GM13976 (cell line): ENCODE measurements around the gene AP1S3.

ENCODE experiments used
- DNase-seq: peaks from one replicate; pipeline ENCODE4 v3.0.0; 2012; ENCODE audit warnings: low spot score
- CTCF ChIP-seq: IDR thresholded peaks from 2 replicates; pipeline ENCODE4 v1.5.1; 2012; ENCODE audit warnings: borderline replicate concordance, mild to moderate bottlenecking; ENCODE audit not compliant: insufficient read depth; ENCODE audit errors: extremely low read depth, missing control alignments, control extremely low read depth
- in situ Hi-C: fragments of 300-500 bp; cut with MboI; formaldehyde crosslinking; loops from one replicate; pipeline ENCODE4 v1.12.0; 2022; ENCODE audit warnings: low sequenced_read_pairs, mixed read lengths, inconsistent platforms; ENCODE audit not compliant: unreplicated experiment

Gene AP1S3

DNA sequence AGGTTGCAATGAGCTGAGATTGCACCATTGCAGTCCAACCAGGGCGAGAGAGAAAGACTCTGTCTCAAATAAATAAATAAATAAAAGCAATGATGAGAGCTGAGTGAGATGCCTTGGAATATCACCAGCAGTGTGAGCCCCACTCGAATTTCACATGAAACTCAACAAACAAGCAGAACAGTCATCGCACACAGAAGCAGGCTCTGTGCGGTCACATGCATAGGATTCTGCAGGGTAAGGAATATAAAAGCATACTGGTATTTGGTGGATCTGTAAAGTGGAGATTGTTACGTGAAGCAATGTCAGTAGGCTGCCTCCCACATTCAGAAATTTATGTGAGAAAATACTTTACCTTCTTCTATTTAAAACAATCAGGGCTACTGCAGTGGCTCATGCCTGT is 18.0 kb upstream of the AP1S3 start:
- no peak for TF ChIP-seq CTCF
- in situ Hi-C loops = no loop called here
- DNase-seq = no peak

GRCh38 chr2:223854741-223855140 is 17.4 kb upstream of the AP1S3 start:
- no peak for DNase-seq
- in situ Hi-C loops = no loop called here
- no peak for TF ChIP-seq CTCF

GRCh38 chr2:223853425-223853837 is 16.0 kb upstream of the AP1S3 start:
- no peak for DNase-seq
- TF ChIP-seq CTCF = no peak
- in situ Hi-C loops = no loop called here

DNA sequence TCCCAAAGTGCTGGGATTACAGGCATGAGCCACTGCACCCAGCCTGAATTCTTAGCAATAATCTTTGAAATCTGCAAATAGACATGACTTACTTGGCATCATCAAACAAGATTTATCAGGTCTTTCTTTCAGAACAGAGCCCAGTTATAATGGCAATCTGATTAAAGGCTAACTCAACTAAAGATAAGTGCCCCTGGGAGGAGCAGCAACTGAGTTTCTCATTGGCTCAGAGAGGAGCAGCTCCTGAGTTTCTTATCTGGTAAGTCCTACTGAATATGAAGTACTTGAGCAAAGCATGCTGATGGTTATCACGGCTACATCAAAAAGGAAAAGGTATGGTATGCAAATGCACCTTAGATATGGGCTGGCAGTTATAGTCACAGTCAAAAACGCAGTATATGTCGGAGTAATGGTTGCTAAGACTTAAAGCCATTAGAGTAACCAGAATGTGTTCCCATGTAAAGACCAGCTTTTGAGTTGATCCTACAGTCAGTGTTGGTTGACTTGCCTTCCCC is 15.0 kb upstream of the AP1S3 start:
- DNase-seq = no peak
- no peak for TF ChIP-seq CTCF
- in situ Hi-C loops = no loop called here

DNA sequence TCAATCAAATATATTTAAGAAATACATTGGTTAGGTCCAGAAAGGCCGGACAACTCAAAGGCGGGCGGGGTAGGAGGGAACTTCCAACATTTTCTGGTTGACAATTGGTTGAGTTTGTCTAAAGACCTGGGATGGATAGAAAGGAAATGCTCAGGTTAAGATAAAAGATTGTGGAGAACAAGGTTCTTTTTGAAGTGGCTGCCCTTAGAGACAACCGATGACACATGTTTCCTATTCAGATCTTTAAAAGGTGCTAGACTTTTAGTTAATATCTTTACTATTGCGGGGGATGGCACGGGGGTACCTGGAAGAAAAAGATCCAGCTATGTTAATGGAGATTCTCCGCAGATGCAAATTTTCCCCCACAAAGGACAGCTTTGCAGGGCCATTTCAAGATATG is 10.0 kb upstream of the AP1S3 start:
- in situ Hi-C loops = no loop called here
- no peak for TF ChIP-seq CTCF
- DNase-seq = no peak

DNA sequence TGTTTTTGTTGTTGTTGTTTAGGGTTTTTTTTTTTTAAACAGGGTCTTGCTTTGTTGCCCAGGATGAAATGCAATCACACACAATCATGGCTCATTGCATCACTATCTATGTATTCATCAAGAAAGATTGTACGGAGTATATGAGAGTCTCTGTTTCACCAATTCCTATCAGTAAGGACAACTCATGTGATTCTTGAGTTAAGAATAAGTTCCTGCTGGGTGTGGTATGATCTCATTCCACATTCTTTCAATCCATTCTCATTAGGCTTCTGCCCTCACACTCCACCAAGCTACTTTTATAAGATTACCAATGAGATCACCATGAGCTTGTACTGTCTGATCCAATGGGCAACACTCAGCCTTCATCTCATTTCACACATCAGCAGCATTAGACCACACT is 9.1 kb upstream of the AP1S3 start:
- in situ Hi-C loops = no loop called here
- DNase-seq = no peak
- no peak for TF ChIP-seq CTCF
